GM13977 (cell line): ENCODE results near the gene SLC39A9.

ENCODE experiments used
- DNase-seq: peaks from one replicate; pipeline ENCODE4 v3.0.0; 2012; ENCODE audit warnings: low spot score
- CTCF ChIP-seq: IDR thresholded peaks from 2 replicates; pipeline ENCODE4 v1.5.1; 2012; ENCODE audit warnings: mild to moderate bottlenecking, control low read depth; ENCODE audit not compliant: insufficient read depth; ENCODE audit errors: extremely low read depth, missing control alignments
- in situ Hi-C: fragments of 300-500 bp; cut with MboI; formaldehyde crosslinking; loops from one replicate; pipeline ENCODE4 v1.12.0; 2022; ENCODE audit warnings: low sequenced_read_pairs, low pct_unique_long_range_greater_than_20kb, mixed read lengths, inconsistent platforms; ENCODE audit not compliant: unreplicated experiment

The SLC39A9 gene

GRCh38 chr14:69464829-69465228 is 66.3 kb downstream of the SLC39A9 start:
- in situ Hi-C loops = no loop called here
- no peak for DNase-seq
- TF ChIP-seq CTCF = no peak

DNA sequence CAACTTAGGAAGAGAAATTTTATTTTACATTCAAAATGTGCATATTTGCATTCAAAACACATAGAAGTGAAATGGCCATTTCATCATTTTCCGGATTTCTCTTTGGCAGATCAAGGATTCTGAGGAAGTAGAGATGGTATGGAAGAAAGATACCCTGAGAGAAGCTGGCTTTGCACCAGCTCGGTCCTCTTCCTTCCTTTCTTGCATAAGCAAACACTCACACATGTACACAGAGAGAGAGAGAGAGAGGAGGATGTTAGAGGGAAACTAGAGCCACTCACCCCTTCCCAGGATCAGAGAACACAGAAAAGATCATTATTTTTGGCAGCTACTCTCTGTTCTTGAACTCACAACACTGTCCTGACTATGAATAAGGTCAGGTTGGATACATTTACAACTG is 70.5 kb downstream of the SLC39A9 start:
- no peak for TF ChIP-seq CTCF
- in situ Hi-C loops = no loop called here
- DNase-seq = no peak

- in situ Hi-C loops = no loop called here
- no peak for DNase-seq
- no peak for TF ChIP-seq CTCF
Measured at GRCh38 chr14:69471436-69471835, 72.9 kb downstream of the SLC39A9 start.

DNA sequence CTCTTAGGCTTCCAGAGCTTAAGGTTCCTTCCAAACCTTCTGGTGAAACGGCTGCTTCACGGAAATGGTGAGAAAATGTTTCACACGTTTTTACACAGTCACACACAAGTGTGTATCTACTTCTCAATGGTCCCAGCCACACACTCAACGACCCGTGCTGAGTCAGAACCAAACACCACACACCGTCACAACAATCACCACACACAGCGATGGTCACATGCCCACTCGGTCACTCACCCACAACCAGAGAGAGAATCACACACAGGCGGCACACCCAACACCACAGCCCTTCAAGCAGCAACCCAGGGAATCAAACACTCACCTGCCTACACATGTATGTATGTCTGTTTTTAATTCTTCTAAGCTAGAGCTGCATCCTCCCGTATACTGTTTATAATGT is 73.4 kb downstream of the SLC39A9 start:
- in situ Hi-C loops = no loop called here
- no peak for TF ChIP-seq CTCF
- DNase-seq = no peak

DNA sequence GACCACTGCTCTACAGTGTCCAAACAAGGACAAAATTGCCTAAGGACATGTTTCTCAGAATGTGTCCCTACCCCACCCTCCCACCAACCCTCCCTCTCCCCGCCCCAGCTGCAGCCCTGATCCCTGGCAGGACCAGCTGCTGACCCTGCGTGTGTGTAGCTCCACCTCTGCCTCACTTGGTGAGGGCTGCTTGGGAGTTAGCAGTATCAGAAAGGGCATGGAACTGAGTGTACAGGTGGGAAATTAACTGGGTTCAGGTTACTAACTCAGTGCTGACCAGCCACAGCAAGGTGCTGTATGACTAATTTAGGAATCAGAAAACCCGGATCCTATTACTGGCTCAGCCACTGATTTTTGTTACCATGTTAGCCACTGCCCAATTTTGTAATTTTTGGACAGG is 74.8 kb downstream of the SLC39A9 start:
- in situ Hi-C loops = no loop called here
- TF ChIP-seq CTCF = no peak
- DNase-seq = no peak

DNA sequence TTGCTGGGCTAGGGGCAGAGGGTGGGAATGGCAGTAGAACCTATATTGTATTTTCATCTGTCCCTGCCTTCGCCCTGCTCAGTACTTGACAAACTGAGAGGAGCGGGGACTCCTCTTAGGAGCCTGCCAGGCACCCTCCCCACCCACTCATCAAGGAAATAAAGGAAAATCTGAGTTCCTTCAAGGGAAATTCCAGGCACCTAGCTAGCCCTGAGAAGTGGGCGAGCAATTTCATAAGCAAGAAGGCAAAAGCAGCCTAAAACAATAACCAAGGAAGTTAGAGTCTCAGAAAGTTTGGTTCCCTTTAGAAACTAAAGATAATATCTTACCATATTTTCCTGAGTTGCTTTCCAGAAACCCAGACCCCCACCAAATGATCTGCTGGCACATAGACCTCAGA is 75.5 kb downstream of the SLC39A9 start:
- TF ChIP-seq CTCF = no peak
- in situ Hi-C loops = no loop called here
- no peak for DNase-seq
